SK-N-SH treated with all-trans-retinoic acid at 6 μM for 48 hours (cell line): Measurements from ENCODE around the gene CGNL1.

Experiments
- ATAC-seq: fragments of 200-7000 bp; cut with Tn5 transposase; 3 replicates; pipeline ENCODE4 v1.9.1; 2020; ENCODE audit warnings: mild to moderate bottlenecking, moderate library complexity
- ARNTL ChIP-seq: fragments of 450-650 bp; formaldehyde crosslinking; IDR thresholded peaks from 2 replicates; pipeline ENCODE4 v1.5.0; 2020; ENCODE audit warnings: low read depth, mild to moderate bottlenecking, moderate library complexity, borderline replicate concordance
- BACH2 ChIP-seq: fragments of 250-450 bp; sonication (Bioruptor Pico); IDR thresholded peaks from 2 replicates; pipeline ENCODE4 v1.9.0; 2021; ENCODE audit warnings: mild to moderate bottlenecking, borderline replicate concordance
- CSDC2 ChIP-seq: fragments of 250-450 bp; sonication (Bioruptor Pico); IDR thresholded peaks from 2 replicates; pipeline ENCODE4 v1.5.0; 2020; ENCODE audit warnings: mild to moderate bottlenecking, moderate library complexity
- ESRRG ChIP-seq: fragments of 250-450 bp; sonication (Bioruptor Pico); IDR thresholded peaks from 2 replicates; pipeline ENCODE4 v1.6.1; 2021; ENCODE audit warnings: mild to moderate bottlenecking
- GLIS3 ChIP-seq: fragments of 250-450 bp; sonication (Bioruptor Pico); IDR thresholded peaks from 2 replicates; pipeline ENCODE4 v1.5.0; 2020; ENCODE audit warnings: mild to moderate bottlenecking, moderate library complexity
- ISL1 ChIP-seq: fragments of 250-450 bp; sonication (Bioruptor Pico); IDR thresholded peaks from 2 replicates; pipeline ENCODE4 v2.1.2; 2022; ENCODE audit warnings: mild to moderate bottlenecking, moderate library complexity
- OSR1 ChIP-seq: fragments of 250-450 bp; sonication (Bioruptor Pico); IDR thresholded peaks from 2 replicates; pipeline ENCODE4 v1.8.0; 2022; ENCODE audit warnings: moderate library complexity, mild to moderate bottlenecking, inconsistent platforms
- PPARA ChIP-seq: fragments of 250-450 bp; sonication (Bioruptor Pico); IDR thresholded peaks from 2 replicates; pipeline ENCODE4 v1.5.0; 2020; ENCODE audit warnings: mild to moderate bottlenecking, borderline replicate concordance
- RARB ChIP-seq: fragments of 250-450 bp; sonication (Bioruptor Pico); IDR thresholded peaks from 2 replicates; pipeline ENCODE4 v1.8.0; 2021; ENCODE audit warnings: mild to moderate bottlenecking, moderate library complexity
- SNAI2 ChIP-seq: fragments of 250-450 bp; sonication (Bioruptor Pico); IDR thresholded peaks from 2 replicates; pipeline ENCODE4 v1.5.0; 2020; ENCODE audit warnings: mild to moderate bottlenecking, moderate library complexity
- TCF4 ChIP-seq: fragments of 250-450 bp; sonication (Bioruptor Pico); IDR thresholded peaks from 2 replicates; pipeline ENCODE4 v1.8.0; 2021; ENCODE audit warnings: mild to moderate bottlenecking, moderate library complexity, borderline replicate concordance
- ZC3H10 ChIP-seq: fragments of 250-450 bp; sonication (Bioruptor Pico); IDR thresholded peaks from 2 replicates; pipeline ENCODE4 v1.5.1; 2021; ENCODE audit warnings: mild to moderate bottlenecking, moderate library complexity
- ZFP3 ChIP-seq: fragments of 250-450 bp; sonication (Bioruptor Pico); IDR thresholded peaks from 2 replicates; pipeline ENCODE4 v1.5.0; 2020; ENCODE audit warnings: mild to moderate bottlenecking, moderate library complexity
- ZFP30 ChIP-seq: fragments of 450-650 bp; formaldehyde crosslinking; IDR thresholded peaks from 2 replicates; pipeline ENCODE4 v1.5.0; 2022; ENCODE audit warnings: mild to moderate bottlenecking, moderate library complexity
- ZNF565 ChIP-seq: fragments of 450-650 bp; formaldehyde crosslinking; conservative IDR thresholded peaks from 2 replicates; pipeline ENCODE4 v1.5.0; 2020; ENCODE audit warnings: low read depth, mild to moderate bottlenecking, moderate library complexity
- ZNF70 ChIP-seq: fragments of 450-650 bp; formaldehyde crosslinking; IDR thresholded peaks from 2 replicates; pipeline ENCODE4 v1.5.0; 2020; ENCODE audit warnings: mild to moderate bottlenecking, moderate library complexity
- ZNF8 ChIP-seq: fragments of 450-650 bp; formaldehyde crosslinking; IDR thresholded peaks from 2 replicates; pipeline ENCODE4 v1.5.0; 2020; ENCODE audit warnings: mild to moderate bottlenecking, moderate library complexity
- TF ChIP-seq, protein P1 (sequence below): fragments of 250-450 bp; sonication (Bioruptor Pico); IDR thresholded peaks from 2 replicates; pipeline ENCODE4 v1.5.1; 2021; ENCODE audit warnings: mild to moderate bottlenecking, moderate library complexity
- TF ChIP-seq, protein P2 (sequence below): fragments of 250-450 bp; sonication (Bioruptor Pico); IDR thresholded peaks from 2 replicates; pipeline ENCODE4 v1.8.0; 2020; ENCODE audit warnings: mild to moderate bottlenecking, moderate library complexity, borderline replicate concordance
- TF ChIP-seq, protein P3 (sequence below): fragments of 250-450 bp; sonication (Bioruptor Pico); IDR thresholded peaks from 2 replicates; pipeline ENCODE4 v1.5.1; 2020; ENCODE audit warnings: low read depth, mild to moderate bottlenecking, moderate library complexity
- TF ChIP-seq, protein P4 (sequence below): fragments of 250-450 bp; sonication (Bioruptor Pico); IDR thresholded peaks from 2 replicates; pipeline ENCODE4 v1.8.0; 2021; ENCODE audit warnings: low read depth, mild to moderate bottlenecking, moderate library complexity, borderline replicate concordance

The CGNL1 gene

DNA sequence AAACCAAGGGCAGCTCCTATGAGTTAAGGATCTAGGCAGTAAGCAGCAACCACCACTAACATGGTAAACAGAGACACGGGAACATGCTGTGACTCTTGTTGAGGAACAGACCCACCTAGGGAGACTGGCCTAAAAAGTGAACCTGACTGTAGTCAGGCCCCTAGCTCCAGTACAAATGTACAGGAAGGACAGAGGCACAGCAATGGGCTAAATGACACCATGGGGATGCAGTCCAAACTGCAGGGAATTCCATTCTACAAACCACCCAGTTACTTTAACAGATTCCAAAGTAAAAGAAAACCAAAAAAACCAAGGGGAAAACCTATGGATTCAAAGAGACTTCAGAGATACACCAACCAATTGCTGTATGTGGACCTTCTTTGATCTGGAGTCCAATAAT, 28.2 kb upstream of the CGNL1 start:
- ATAC-seq, result no peak
- TF ChIP-seq SNAI2 (CRISPR knock-in tag) (no peak), CSDC2 (no peak), GLIS3 (no peak), ESRRG (CRISPR knock-in tag) (no peak), ZFP30 (CRISPR knock-in tag) (no peak), OSR1 (no peak), ZC3H10 (CRISPR knock-in tag) (no peak), ZFP3 (no peak), ZNF70 (CRISPR knock-in tag) (no peak), ISL1 (CRISPR knock-in tag) (no peak), ARNTL (no peak), BACH2 (CRISPR knock-in tag) (no peak)
- TF ChIP-seq, protein P1, sequence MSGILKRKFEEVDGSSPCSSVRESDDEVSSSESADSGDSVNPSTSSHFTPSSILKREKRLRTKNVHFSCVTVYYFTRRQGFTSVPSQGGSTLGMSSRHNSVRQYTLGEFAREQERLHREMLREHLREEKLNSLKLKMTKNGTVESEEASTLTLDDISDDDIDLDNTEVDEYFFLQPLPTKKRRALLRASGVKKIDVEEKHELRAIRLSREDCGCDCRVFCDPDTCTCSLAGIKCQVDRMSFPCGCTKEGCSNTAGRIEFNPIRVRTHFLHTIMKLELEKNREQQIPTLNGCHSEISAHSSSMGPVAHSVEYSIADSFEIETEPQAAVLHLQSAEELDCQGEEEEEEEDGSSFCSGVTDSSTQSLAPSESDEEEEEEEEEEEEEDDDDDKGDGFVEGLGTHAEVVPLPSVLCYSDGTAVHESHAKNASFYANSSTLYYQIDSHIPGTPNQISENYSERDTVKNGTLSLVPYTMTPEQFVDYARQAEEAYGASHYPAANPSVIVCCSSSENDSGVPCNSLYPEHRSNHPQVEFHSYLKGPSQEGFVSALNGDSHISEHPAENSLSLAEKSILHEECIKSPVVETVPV (CRISPR knock-in tag), result no peak
- TF ChIP-seq, protein P2, sequence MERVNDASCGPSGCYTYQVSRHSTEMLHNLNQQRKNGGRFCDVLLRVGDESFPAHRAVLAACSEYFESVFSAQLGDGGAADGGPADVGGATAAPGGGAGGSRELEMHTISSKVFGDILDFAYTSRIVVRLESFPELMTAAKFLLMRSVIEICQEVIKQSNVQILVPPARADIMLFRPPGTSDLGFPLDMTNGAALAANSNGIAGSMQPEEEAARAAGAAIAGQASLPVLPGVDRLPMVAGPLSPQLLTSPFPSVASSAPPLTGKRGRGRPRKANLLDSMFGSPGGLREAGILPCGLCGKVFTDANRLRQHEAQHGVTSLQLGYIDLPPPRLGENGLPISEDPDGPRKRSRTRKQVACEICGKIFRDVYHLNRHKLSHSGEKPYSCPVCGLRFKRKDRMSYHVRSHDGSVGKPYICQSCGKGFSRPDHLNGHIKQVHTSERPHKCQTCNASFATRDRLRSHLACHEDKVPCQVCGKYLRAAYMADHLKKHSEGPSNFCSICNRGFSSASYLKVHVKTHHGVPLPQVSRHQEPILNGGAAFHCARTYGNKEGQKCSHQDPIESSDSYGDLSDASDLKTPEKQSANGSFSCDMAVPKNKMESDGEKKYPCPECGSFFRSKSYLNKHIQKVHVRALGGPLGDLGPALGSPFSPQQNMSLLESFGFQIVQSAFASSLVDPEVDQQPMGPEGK, result no peak
- TF ChIP-seq, protein P3, sequence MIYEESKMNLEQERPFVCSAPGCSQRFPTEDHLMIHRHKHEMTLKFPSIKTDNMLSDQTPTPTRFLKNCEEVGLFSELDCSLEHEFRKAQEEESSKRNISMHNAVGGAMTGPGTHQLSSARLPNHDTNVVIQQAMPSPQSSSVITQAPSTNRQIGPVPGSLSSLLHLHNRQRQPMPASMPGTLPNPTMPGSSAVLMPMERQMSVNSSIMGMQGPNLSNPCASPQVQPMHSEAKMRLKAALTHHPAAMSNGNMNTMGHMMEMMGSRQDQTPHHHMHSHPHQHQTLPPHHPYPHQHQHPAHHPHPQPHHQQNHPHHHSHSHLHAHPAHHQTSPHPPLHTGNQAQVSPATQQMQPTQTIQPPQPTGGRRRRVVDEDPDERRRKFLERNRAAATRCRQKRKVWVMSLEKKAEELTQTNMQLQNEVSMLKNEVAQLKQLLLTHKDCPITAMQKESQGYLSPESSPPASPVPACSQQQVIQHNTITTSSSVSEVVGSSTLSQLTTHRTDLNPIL (CRISPR knock-in tag), result no peak

DNA sequence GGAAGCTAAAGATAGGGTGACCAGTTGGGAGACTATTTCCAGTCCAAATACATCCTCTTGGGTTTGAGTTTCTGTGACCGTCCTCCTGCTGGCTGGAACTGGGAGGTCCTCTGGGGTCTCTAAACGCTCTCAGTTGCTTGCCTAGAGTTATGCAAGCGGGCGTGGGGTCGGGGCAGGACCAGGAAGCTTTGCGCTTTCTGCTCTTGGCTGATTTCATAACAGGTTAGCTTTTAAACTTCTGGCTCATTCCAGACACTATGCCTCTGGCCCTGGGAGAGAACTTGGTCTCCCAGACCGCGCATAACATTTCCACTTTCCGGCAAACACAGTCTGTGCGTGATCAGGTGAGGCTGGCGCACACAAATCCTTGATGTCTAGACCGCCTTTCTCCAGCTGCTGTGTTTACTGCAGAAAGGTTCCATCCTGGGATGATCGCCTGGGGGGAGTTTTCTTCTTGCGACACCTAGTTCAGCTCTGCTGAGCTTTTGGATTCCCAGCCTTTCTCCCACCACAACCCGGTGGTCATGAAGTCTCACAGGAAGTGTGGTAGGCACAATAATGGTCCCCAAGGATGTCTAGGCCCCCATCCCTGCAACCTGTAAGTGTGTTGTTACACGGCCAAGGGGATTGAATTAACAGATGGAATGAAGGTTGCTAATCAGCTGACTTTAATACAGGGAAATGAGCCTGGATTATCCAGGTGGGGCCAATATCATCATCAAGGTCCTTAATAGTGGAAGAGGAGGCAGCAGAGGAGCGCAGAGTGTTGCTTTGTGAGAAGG, 23.6 kb upstream of the CGNL1 start:
- no peak for ATAC-seq
- TF ChIP-seq ZNF565 (CRISPR knock-in tag) (no peak), ZNF8 (no peak), ARNTL (no peak), RARB (no peak), SNAI2 (CRISPR knock-in tag) (no peak), ZFP3 (no peak), TCF4 (CRISPR knock-in tag) (no peak), BACH2 (CRISPR knock-in tag) (no peak), ZNF70 (CRISPR knock-in tag) (no peak), ZFP30 (CRISPR knock-in tag) (no peak), GLIS3 (no peak), PPARA (no peak), OSR1 (no peak), CSDC2 (no peak), ESRRG (CRISPR knock-in tag) (no peak)
- TF ChIP-seq, protein P3 (CRISPR knock-in tag), result no peak
- TF ChIP-seq, protein P1 (CRISPR knock-in tag), result no peak

DNA sequence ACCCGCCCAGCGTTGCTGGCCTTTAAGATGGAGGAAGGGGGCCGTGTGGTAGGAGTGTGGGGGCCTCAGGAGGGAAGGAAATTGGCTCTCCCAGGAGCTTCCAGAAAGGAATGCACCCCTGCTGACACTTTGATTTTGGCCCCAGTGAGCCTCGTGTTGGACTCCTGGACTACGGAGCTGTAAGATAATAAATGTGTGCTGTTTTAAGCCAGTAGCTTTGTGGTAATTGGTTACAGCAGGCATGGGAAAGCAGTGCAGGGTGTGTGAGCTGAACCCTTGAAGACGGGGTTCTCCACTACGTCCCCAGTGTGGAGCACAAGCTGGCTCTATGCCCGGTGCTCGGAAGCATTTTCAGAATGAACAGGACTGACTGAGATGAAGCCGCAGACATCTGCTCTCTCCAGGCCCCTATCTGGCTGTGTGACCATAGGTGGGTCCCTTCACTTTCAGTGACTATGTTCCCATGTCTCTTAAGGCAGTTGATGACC, 22.9 kb upstream of the CGNL1 start:
- ATAC-seq, result no peak
- TF ChIP-seq RARB, result no peak
- TF ChIP-seq, protein P4, sequence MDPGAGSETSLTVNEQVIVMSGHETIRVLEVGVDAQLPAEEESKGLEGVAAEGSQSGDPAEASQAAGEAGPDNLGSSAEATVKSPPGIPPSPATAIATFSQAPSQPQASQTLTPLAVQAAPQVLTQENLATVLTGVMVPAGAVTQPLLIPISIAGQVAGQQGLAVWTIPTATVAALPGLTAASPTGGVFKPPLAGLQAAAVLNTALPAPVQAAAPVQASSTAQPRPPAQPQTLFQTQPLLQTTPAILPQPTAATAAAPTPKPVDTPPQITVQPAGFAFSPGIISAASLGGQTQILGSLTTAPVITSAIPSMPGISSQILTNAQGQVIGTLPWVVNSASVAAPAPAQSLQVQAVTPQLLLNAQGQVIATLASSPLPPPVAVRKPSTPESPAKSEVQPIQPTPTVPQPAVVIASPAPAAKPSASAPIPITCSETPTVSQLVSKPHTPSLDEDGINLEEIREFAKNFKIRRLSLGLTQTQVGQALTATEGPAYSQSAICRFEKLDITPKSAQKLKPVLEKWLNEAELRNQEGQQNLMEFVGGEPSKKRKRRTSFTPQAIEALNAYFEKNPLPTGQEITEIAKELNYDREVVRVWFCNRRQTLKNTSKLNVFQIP (CRISPR knock-in tag), result no peak
- TF ChIP-seq SNAI2 (CRISPR knock-in tag), result no peak
- no peak for TF ChIP-seq ARNTL
- TF ChIP-seq CSDC2, result no peak
- no peak for TF ChIP-seq ZNF8
- TF ChIP-seq ZNF565 (CRISPR knock-in tag), result no peak
- TF ChIP-seq ZNF70 (CRISPR knock-in tag), result no peak
- no peak for TF ChIP-seq ESRRG (CRISPR knock-in tag)
- no peak for TF ChIP-seq BACH2 (CRISPR knock-in tag)
- TF ChIP-seq ZFP30 (CRISPR knock-in tag), result no peak
- no peak for TF ChIP-seq GLIS3
- no peak for TF ChIP-seq PPARA
- TF ChIP-seq, protein P1 (CRISPR knock-in tag), result no peak
- TF ChIP-seq, protein P2, result no peak
- TF ChIP-seq, all 23 proteins: peak for 0
